Endothelial cell of umbilical vein (primary cell): Measurements from ENCODE around the gene C7. TPM values are rescaled to one million over a fixed set of nuclear protein-coding genes. Genes with fewer than 3 reads are reported as not detected.

ENCODE experiments used
- BruUV-seq: library from RNA; stranded (reverse); fragments of 400-500 nt; replicated peaks from 2 replicates; lab custom pipeline; 2021; lab: Mats Ljungman, UMichigan
- CTCF ChIA-PET: fragments of 300-600, 350-600 bp; sonication (Branson Sonifier 250); formaldehyde crosslinking; loops from one replicate; lab custom pipeline; 2021; ENCODE audit warnings: antibody characterized with exemption, inconsistent platforms; lab: Charles Lee
- POLR2A ChIA-PET: fragments of 300-600, 350-600 bp; sonication (Branson Sonifier 250); formaldehyde crosslinking; loops from one replicate; lab custom pipeline; 2021; ENCODE audit warnings: antibody characterized with exemption, inconsistent platforms; lab: Charles Lee
- DNase-seq: peaks from one replicate; pipeline ENCODE4 v3.0.0-alpha.2; 2011; ENCODE audit warnings: low read depth, low spot score
- FAIRE-seq: peaks from 2 replicates; lab custom pipeline; 2011; peaks lifted over from hg19 to GRCh38; lab: Jason Lieb, UNC
- H2AFZ ChIP-seq: 2 replicates; pipeline ENCODE4 v1.6.0; 2012; ENCODE audit warnings: low read depth, low read length, control low read depth, inconsistent platforms
- H3K27ac ChIP-seq: 2 replicates; pipeline ENCODE4 v1.5.1; 2011; ENCODE audit warnings: low read depth, mild to moderate bottlenecking, control low read depth, low read length, moderate library complexity; ENCODE audit not compliant: insufficient read depth
- H3K27me3 ChIP-seq, 2 experiments: 2 replicates each; pipeline versions ENCODE4 v1.6.0 to v1.6.1; 2011; ENCODE audit warnings: low read length in 2 of 2, mixed read lengths in 1 of 2; ENCODE audit not compliant: control insufficient read depth in 2 of 2, insufficient read depth in 2 of 2
- H3K36me3 ChIP-seq, 2 experiments: 2 replicates in 1 of 2; 3 replicates in 1 of 2; pipeline ENCODE4 v1.5.1; 2011; ENCODE audit warnings: low read length in 2 of 2, mild to moderate bottlenecking in 1 of 2, moderate library complexity in 1 of 2; ENCODE audit not compliant: control insufficient read depth in 2 of 2, insufficient read depth in 2 of 2; ENCODE audit errors: extremely low read depth in 1 of 2
- H3K4me1 ChIP-seq: 3 replicates; pipeline ENCODE4 v1.5.1; 2011; ENCODE audit warnings: mild to moderate bottlenecking, low read length; ENCODE audit not compliant: control insufficient read depth, insufficient read depth; ENCODE audit errors: extremely low read depth
- H3K4me2 ChIP-seq: 2 replicates; pipeline ENCODE4 v1.6.1; 2011; ENCODE audit warnings: low read length, control low read depth, mixed read lengths; ENCODE audit not compliant: insufficient read depth
- H3K4me3 ChIP-seq, 3 experiments: fragments of 200-600 bp in 1 of 3; sonication (generic), shearing (Covaris generic) in 1 of 3; replicated peaks in 1 of 3; 2 replicates each; pipeline ENCODE4 v1.5.1; 2011 to 2016; ENCODE audit warnings: control low read depth in 3 of 3, low read length in 3 of 3, mild to moderate bottlenecking in 2 of 3, inconsistent platforms in 1 of 3, low read depth in 1 of 3, moderate library complexity in 1 of 3; ENCODE audit not compliant: insufficient read depth in 1 of 3
- H3K79me2 ChIP-seq: 2 replicates; pipeline ENCODE4 v1.6.0; 2012; ENCODE audit warnings: low read length, inconsistent platforms; ENCODE audit not compliant: control insufficient read depth, insufficient read depth
- H3K9ac ChIP-seq: replicated peaks from 2 replicates; pipeline ENCODE3; 2011; ENCODE audit warnings: low read length, control low read depth; ENCODE audit not compliant: insufficient read depth; ENCODE audit errors: extremely low read depth
- H3K9me1 ChIP-seq: replicated peaks from 3 replicates; pipeline ENCODE4 v1.6.0; 2011; ENCODE audit warnings: mild to moderate bottlenecking, low read length; ENCODE audit not compliant: control insufficient read depth, insufficient read depth; ENCODE audit errors: extremely low read depth
- H3K9me3 ChIP-seq: replicated peaks from 2 replicates; pipeline ENCODE4 v1.5.1; 2012; ENCODE audit warnings: low read length, inconsistent platforms; ENCODE audit not compliant: control insufficient read depth, insufficient read depth
- H4K20me1 ChIP-seq: replicated peaks from 2 replicates; pipeline ENCODE3; 2011; ENCODE audit warnings: mild to moderate bottlenecking, low read length; ENCODE audit not compliant: control insufficient read depth, insufficient read depth; ENCODE audit errors: extremely low read depth
- EZH2 ChIP-seq: IDR thresholded peaks from 2 replicates; pipeline ENCODE4 v1.6.1; 2012; ENCODE audit warnings: borderline replicate concordance, low read depth, mild to moderate bottlenecking, moderate library complexity, low read length, inconsistent platforms; ENCODE audit not compliant: severe bottlenecking
- FOS ChIP-seq: IDR thresholded peaks from 2 replicates; pipeline ENCODE4 v1.6.1; 2011; ENCODE audit warnings: mild to moderate bottlenecking, low read length, moderate library complexity, borderline replicate concordance; ENCODE audit not compliant: insufficient read depth
- GATA2 ChIP-seq: IDR thresholded peaks from 2 replicates; pipeline ENCODE4 v1.7.0; 2011; ENCODE audit warnings: low read depth, mild to moderate bottlenecking, moderate library complexity, mixed read lengths, low read length; ENCODE audit not compliant: insufficient read length, insufficient read depth
- JUN ChIP-seq: IDR thresholded peaks from 2 replicates; pipeline ENCODE4 v1.6.1; 2011; ENCODE audit warnings: borderline replicate concordance, low read depth; ENCODE audit not compliant: insufficient read length, insufficient read depth
- MYC ChIP-seq: IDR thresholded peaks from one replicate; pipeline ENCODE4 v1.6.1; 2011; ENCODE audit warnings: mild to moderate bottlenecking, low read depth, low read length
- POLR2A ChIP-seq: IDR thresholded peaks from 2 replicates; pipeline ENCODE4 v1.6.1; 2012; ENCODE audit warnings: low read depth, mild to moderate bottlenecking, control low read depth, low read length
- POLR2AphosphoS5 ChIP-seq: IDR thresholded peaks from 2 replicates; pipeline ENCODE4 v1.6.1; 2012; ENCODE audit warnings: low read depth, mild to moderate bottlenecking, control low read depth, low read length, moderate library complexity; ENCODE audit not compliant: insufficient read depth
- dilution Hi-C: fragments of 300-500 bp; cut with MboI; formaldehyde crosslinking; loops from one replicate; pipeline ENCODE4 v1.15.0; 2019; ENCODE audit warnings: low sequenced_read_pairs; ENCODE audit not compliant: extremely low pct_ligation_motif_present
- intact Hi-C: fragments of 100-400 bp; cut with micrococcal nuclease; formaldehyde crosslinking; loops from one replicate; pipeline ENCODE4 v1.10.0; 2022
- polyA plus RNA-seq, 4 experiments: library from polyadenylated mRNA; depleted of rRNA in 3 of 4; stranded (reverse) in 3 of 4; unstranded in 1 of 4; fragments of >200 nt; gene quantifications; 2 replicates each; pipeline versions ENCODE4 v1.2.1 to v1.2.3, GENCODE V29; 2011 to 2012; ENCODE audit warnings: missing spikeins in 1 of 4
- total RNA-seq: library from RNA; stranded (reverse); gene quantifications from 2 replicates; pipeline ENCODE4 v1.2.3, GENCODE V29; 2021
- TF ChIP-seq, protein P1 (sequence below): IDR thresholded peaks from 2 replicates; pipeline ENCODE4 v1.6.1; 2011; ENCODE audit not compliant: insufficient read depth, insufficient read length
- TF ChIP-seq, protein P2 (sequence below), 2 donors: IDR thresholded peaks; 1 replicate in 1 of 2; 2 replicates in 1 of 2; pipeline ENCODE4 v1.5.1; 2011; ENCODE audit warnings: low read length in 2 of 2, mild to moderate bottlenecking in 2 of 2, moderate library complexity in 2 of 2, control low read depth in 1 of 2, inconsistent platforms in 1 of 2, low read depth in 1 of 2; ENCODE audit not compliant: insufficient read depth in 1 of 2; ENCODE audit errors: extremely low read depth in 1 of 2

The C7 gene
- total and polyA plus RNA-seq, 2 donors (not counting 3 experiments of a cell fraction or from before 2014, with no cell fraction given): 0.08 to 0.29 TPM

DNA sequence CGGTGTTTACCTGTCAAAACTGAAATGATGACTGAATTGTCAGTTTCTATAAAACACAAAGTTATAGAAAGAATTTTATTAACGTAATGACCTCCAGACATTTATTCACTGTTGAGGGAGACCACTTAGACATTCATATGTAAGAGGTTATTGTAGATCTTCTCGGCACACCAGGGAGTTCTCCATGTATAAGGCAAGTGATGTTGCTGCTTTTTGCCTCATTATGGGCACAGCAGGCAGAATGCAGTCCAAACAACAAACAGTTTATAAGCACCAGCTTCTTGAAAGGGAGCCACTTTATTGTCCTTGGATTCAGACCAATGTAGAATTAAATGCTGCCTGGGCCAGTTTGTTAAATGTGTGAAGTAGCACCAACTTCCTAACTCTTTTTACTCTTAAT, 66.7 kb downstream of the C7 start:
- no peak for TF ChIP-seq JUN
- no peak for TF ChIP-seq EZH2
- TF ChIP-seq FOS: no peak
- no peak for TF ChIP-seq MYC
- no peak for TF ChIP-seq GATA2
- no peak for TF ChIP-seq POLR2A
- TF ChIP-seq, protein P1, sequence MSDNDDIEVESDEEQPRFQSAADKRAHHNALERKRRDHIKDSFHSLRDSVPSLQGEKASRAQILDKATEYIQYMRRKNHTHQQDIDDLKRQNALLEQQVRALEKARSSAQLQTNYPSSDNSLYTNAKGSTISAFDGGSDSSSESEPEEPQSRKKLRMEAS: no peak
- TF ChIP-seq, protein P2, sequence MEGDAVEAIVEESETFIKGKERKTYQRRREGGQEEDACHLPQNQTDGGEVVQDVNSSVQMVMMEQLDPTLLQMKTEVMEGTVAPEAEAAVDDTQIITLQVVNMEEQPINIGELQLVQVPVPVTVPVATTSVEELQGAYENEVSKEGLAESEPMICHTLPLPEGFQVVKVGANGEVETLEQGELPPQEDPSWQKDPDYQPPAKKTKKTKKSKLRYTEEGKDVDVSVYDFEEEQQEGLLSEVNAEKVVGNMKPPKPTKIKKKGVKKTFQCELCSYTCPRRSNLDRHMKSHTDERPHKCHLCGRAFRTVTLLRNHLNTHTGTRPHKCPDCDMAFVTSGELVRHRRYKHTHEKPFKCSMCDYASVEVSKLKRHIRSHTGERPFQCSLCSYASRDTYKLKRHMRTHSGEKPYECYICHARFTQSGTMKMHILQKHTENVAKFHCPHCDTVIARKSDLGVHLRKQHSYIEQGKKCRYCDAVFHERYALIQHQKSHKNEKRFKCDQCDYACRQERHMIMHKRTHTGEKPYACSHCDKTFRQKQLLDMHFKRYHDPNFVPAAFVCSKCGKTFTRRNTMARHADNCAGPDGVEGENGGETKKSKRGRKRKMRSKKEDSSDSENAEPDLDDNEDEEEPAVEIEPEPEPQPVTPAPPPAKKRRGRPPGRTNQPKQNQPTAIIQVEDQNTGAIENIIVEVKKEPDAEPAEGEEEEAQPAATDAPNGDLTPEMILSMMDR (IDR thresholded peaks at IDR 0.05; ENCODE audit: extremely low read depth in 1 of 2, insufficient read depth in 1 of 2, low read depth in 1 of 2, low read length in 2 of 2): no peak
- TF ChIP-seq POLR2AphosphoS5: no peak
- Histone ChIP-seq H3K9me3 (no peaks in the 10 kb centered on the region), H3K79me2 (no peaks in the 10 kb centered on the region), H3K9ac (no peak overlapping the region), H4K20me1 (no peaks in the 10 kb centered on the region), H3K4me2 (no peak overlapping the region), H3K4me3 (no peak overlapping the region), H3K27ac (no peak overlapping the region), H3K27me3 (no peaks in the 10 kb centered on the region), H3K36me3 (no peaks in the 10 kb centered on the region), H3K4me1 (no peaks in the 10 kb centered on the region), H2AFZ (no peak overlapping the region), H3K9me1 (no peaks in the 10 kb centered on the region)
- FAIRE-seq (no peak), DNase-seq (no peak)
- intact Hi-C loops (no loop called here), dilution Hi-C loops (no loop called here)
- ChIA-PET CTCF (no interaction called here), POLR2A (no interaction called here)
- no TSS peak for BruUV-seq
